Panc1 (cell line): ENCODE data around the gene LRMDA. TPM values are rescaled to one million over a fixed set of nuclear protein-coding genes. Genes with fewer than 3 reads are reported as not detected.

Source experiments
- ATAC-seq: fragments of 200-7000 bp; cut with Tn5 transposase; 2 replicates; pipeline ENCODE4 v1.9.1; 2020; ENCODE audit warnings: mild to moderate bottlenecking, moderate library complexity
- BruUV-seq: library from RNA; stranded (reverse); fragments of 400-500 nt; replicated peaks from 2 replicates; lab custom pipeline; 2021; lab: Mats Ljungman, UMichigan
- CTCF ChIA-PET: fragments of 300-600 bp; sonication (Branson Sonifier 250); formaldehyde crosslinking; loops from one replicate; lab custom pipeline; 2022; ENCODE audit warnings: antibody characterized with exemption; lab: Charles Lee
- POLR2A ChIA-PET: fragments of 300-600 bp; sonication (Branson Sonifier 250); formaldehyde crosslinking; loops from one replicate; lab custom pipeline; 2022; ENCODE audit warnings: antibody characterized with exemption; lab: Charles Lee
- DNase-seq: peaks from one replicate; pipeline ENCODE4 v3.0.0-alpha.2; 2010; ENCODE audit warnings: low read depth, low spot score
- H3K27ac ChIP-seq: 2 replicates; pipeline ENCODE4 v1.5.1; 2011; ENCODE audit warnings: mild to moderate bottlenecking, low read length, inconsistent platforms
- H3K27me3 ChIP-seq: fragments of 200-500 bp; sonication (Bioruptor generic); 2 replicates; pipeline ENCODE4 v1.6.0; 2014; ENCODE audit warnings: low read length, inconsistent platforms; ENCODE audit not compliant: control insufficient read depth, insufficient read depth
- H3K36me3 ChIP-seq: fragments of 200-500 bp; sonication (Bioruptor generic); 2 replicates; pipeline ENCODE4 v1.5.1; 2014; ENCODE audit warnings: inconsistent platforms, mild to moderate bottlenecking, low read length, moderate library complexity; ENCODE audit not compliant: control insufficient read depth, insufficient read depth
- H3K4me1 ChIP-seq: 2 replicates; pipeline ENCODE4 v1.5.1; 2011; ENCODE audit warnings: inconsistent platforms, mild to moderate bottlenecking, low read length, moderate library complexity; ENCODE audit not compliant: control insufficient read depth, insufficient read depth
- H3K4me3 ChIP-seq, 2 experiments: 2 replicates each; pipeline ENCODE4 v1.5.1; 2011 to 2012; ENCODE audit warnings: low read depth in 2 of 2, low read length in 2 of 2, mild to moderate bottlenecking in 2 of 2, inconsistent platforms in 1 of 2, moderate library complexity in 1 of 2
- H3K9me3 ChIP-seq: fragments of 200-500 bp; sonication (Bioruptor generic); 2 replicates; pipeline ENCODE4 v1.5.1; 2014; ENCODE audit warnings: low read depth, mild to moderate bottlenecking, inconsistent platforms, low read length, moderate library complexity; ENCODE audit not compliant: control insufficient read depth, insufficient read depth
- CTCF ChIP-seq: fragments of 450-650 bp; IDR thresholded peaks from 2 replicates; pipeline ENCODE4 v1.5.1; 2017; ENCODE audit warnings: mild to moderate bottlenecking
- POLR2AphosphoS5 ChIP-seq: IDR thresholded peaks from 2 replicates; pipeline ENCODE4 v1.6.1; 2012; ENCODE audit warnings: mild to moderate bottlenecking, low read depth, low read length, moderate library complexity
- SIN3A ChIP-seq: IDR thresholded peaks from 2 replicates; pipeline ENCODE4 v1.6.1; 2012; ENCODE audit warnings: low read depth, mild to moderate bottlenecking, low read length, moderate library complexity, borderline replicate concordance; ENCODE audit not compliant: insufficient read depth
- TCF7L2 ChIP-seq: IDR thresholded peaks from 2 replicates; pipeline ENCODE4 v1.6.1; 2011; ENCODE audit warnings: mild to moderate bottlenecking, low read depth, low read length, inconsistent platforms
- in situ Hi-C: cut with HindIII; loops from 2 replicates; pipeline ENCODE4 v1.10.0; 2016; ENCODE audit warnings: low sequenced_read_pairs, low pct_unique_long_range_greater_than_20kb
- intact Hi-C: fragments of 100-400 bp; cut with micrococcal nuclease; formaldehyde crosslinking; loops from one replicate; pipeline ENCODE4 v1.10.0; 2022; ENCODE audit not compliant: unreplicated experiment
- total RNA-seq: library from RNA; stranded (reverse); gene quantifications from one replicate; pipeline ENCODE4 v1.2.1, GENCODE V29; 2021; ENCODE audit not compliant: unreplicated experiment
- TF ChIP-seq, protein P1 (sequence below), 2 experiments: IDR thresholded peaks; 2 replicates each; pipeline ENCODE4 v1.6.1; 2011 to 2012; ENCODE audit warnings: low read depth in 2 of 2, control low read depth in 1 of 2, low read length in 1 of 2, mild to moderate bottlenecking in 1 of 2, moderate library complexity in 1 of 2; ENCODE audit not compliant: insufficient read depth in 1 of 2

The LRMDA gene
- total RNA-seq, 1 experiment from 2014 or later = 1.2 TPM

DNA sequence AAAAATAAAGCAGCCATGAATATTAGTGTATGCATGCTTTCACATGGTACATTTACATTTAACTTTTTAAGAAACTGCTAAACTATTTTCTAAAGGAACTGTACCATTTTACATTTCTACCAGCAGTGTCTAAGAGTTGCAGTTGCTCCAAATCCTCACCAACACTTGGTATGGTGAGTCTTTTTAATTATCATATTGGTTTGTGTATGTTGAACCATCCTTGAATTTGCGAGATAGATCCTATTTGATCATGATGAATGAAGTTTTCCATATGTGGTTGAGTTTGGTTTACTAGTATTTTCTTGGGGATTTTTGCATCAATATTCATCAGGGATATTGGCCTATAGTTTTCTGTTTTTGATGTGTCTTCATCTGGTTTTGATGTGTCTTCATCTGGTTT is 1057.2 kb downstream of the LRMDA start:
- H3K27me3 ChIP-seq = no peaks in the 10 kb centered on the region
- no peak overlapping the region for H3K4me3 ChIP-seq
- H3K36me3 ChIP-seq = no peaks in the 10 kb centered on the region
- ChIA-PET POLR2A (no interaction called here), CTCF (no interaction called here)
- H3K9me3 ChIP-seq = 0 out of 2 replicates have a peak, but pooled peaks cover 3% of the 10 kb centered on the region
- DNase-seq = no peak
- no peaks in the 10 kb centered on the region for H3K4me1 ChIP-seq
- no peak for ATAC-seq
- no peak overlapping the region for H3K27ac ChIP-seq
- TF ChIP-seq, protein P1, sequence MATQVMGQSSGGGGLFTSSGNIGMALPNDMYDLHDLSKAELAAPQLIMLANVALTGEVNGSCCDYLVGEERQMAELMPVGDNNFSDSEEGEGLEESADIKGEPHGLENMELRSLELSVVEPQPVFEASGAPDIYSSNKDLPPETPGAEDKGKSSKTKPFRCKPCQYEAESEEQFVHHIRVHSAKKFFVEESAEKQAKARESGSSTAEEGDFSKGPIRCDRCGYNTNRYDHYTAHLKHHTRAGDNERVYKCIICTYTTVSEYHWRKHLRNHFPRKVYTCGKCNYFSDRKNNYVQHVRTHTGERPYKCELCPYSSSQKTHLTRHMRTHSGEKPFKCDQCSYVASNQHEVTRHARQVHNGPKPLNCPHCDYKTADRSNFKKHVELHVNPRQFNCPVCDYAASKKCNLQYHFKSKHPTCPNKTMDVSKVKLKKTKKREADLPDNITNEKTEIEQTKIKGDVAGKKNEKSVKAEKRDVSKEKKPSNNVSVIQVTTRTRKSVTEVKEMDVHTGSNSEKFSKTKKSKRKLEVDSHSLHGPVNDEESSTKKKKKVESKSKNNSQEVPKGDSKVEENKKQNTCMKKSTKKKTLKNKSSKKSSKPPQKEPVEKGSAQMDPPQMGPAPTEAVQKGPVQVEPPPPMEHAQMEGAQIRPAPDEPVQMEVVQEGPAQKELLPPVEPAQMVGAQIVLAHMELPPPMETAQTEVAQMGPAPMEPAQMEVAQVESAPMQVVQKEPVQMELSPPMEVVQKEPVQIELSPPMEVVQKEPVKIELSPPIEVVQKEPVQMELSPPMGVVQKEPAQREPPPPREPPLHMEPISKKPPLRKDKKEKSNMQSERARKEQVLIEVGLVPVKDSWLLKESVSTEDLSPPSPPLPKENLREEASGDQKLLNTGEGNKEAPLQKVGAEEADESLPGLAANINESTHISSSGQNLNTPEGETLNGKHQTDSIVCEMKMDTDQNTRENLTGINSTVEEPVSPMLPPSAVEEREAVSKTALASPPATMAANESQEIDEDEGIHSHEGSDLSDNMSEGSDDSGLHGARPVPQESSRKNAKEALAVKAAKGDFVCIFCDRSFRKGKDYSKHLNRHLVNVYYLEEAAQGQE (IDR thresholded peaks at IDR 0.05; ENCODE audit: insufficient read depth in 1 of 2, low read depth in 2 of 2, low read length in 1 of 2) = no peak
- TF ChIP-seq SIN3A = no peak
- TF ChIP-seq POLR2AphosphoS5 = no peak
- no peak for TF ChIP-seq TCF7L2
- TF ChIP-seq CTCF = no peak
- no TSS peak for BruUV-seq
- intact Hi-C loops (no loop called here), in situ Hi-C loops (no loop called here)

- TF ChIP-seq SIN3A = no peak
- TF ChIP-seq CTCF = no peak
- TF ChIP-seq POLR2AphosphoS5 = no peak
- in situ Hi-C loops = no loop called here
Measured at GRCh38 chr10:76491216-76491615, 1059.8 kb downstream of the LRMDA start.

More at GRCh38 chr10:76491216-76491615, 1059.8 kb downstream of the LRMDA start:
- ATAC-seq = no peak
- Histone ChIP-seq H3K9me3 (0 out of 2 replicates have a peak, but pooled peaks cover 3% of the 10 kb centered on the region), H3K27ac (no peak overlapping the region), H3K36me3 (no peaks in the 10 kb centered on the region), H3K27me3 (no peaks in the 10 kb centered on the region), H3K4me3 (no peak overlapping the region), H3K4me1 (no peaks in the 10 kb centered on the region)
- intact Hi-C loops = no loop called here
- ChIA-PET CTCF (no interaction called here), POLR2A (no interaction called here)
- DNase-seq = no peak
- BruUV-seq = no TSS peak
